Measurements from ENCODE around the gene DAZL.

DAZL gene

GRCh38 chr3:16601537-16602005, 3.7 kb downstream of the DAZL start (continued):
- TF ChIP-seq, protein P1, sequence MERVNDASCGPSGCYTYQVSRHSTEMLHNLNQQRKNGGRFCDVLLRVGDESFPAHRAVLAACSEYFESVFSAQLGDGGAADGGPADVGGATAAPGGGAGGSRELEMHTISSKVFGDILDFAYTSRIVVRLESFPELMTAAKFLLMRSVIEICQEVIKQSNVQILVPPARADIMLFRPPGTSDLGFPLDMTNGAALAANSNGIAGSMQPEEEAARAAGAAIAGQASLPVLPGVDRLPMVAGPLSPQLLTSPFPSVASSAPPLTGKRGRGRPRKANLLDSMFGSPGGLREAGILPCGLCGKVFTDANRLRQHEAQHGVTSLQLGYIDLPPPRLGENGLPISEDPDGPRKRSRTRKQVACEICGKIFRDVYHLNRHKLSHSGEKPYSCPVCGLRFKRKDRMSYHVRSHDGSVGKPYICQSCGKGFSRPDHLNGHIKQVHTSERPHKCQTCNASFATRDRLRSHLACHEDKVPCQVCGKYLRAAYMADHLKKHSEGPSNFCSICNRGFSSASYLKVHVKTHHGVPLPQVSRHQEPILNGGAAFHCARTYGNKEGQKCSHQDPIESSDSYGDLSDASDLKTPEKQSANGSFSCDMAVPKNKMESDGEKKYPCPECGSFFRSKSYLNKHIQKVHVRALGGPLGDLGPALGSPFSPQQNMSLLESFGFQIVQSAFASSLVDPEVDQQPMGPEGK (tag by site-specific recombination; IDR thresholded peaks at IDR 0.05), result no peak
- TF ChIP-seq ZNF184 (tag by site-specific recombination; IDR thresholded peaks at IDR 0.05), result no peak

DNA sequence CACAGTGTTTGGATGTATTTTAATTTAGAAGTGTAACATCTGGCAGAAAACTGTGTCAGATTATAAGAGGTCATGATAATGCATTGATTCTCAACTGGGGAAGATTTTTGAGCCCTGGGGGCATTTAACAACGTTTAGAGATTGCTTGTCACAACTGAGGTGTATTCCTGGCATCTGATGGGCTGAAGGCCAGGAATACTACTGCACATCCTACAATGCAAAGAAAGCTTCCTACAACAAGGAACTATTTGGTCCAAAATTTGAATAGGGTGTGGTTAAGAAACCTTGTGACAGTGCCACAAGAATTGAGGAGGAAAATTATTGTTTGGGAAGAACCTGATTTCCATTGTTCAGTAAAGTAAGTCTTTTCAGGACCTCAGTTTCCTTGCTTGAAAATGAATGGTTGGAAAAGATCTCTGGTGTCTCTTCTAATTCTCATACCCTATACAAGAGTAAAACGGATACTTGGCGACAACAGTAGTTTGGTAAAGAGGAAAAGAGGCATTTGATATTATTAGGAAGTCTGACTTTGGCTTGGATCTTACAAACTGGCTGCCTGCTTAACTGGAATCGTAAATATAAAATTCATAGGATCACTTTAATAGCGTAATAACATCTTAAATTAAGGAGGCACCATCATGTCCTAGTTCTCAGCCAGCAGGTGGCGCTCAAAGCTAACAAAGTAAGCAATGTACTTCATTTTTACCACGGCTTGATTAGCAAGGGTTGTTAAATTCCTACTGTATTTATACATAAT, 4.3 kb downstream of the DAZL start:
- no peaks in the 10 kb centered on the region for H3K4me1 ChIP-seq (ENCODE audit: control insufficient read depth, insufficient read depth, low read length)
- H3K9me3 ChIP-seq (ENCODE audit: control insufficient read depth, insufficient read depth, low read depth, low read length), result no peaks in the 10 kb centered on the region
- TF ChIP-seq ZBTB10 (tag by site-specific recombination; IDR thresholded peaks at IDR 0.05), result no peak
- TF ChIP-seq ZNF174 (tag by site-specific recombination; IDR thresholded peaks at IDR 0.05), result no peak
- no peak for TF ChIP-seq ZFP69B (tag by site-specific recombination; IDR thresholded peaks at IDR 0.05)
- no peak for TF ChIP-seq ZNF426 (tag by site-specific recombination; IDR thresholded peaks at IDR 0.05)
- TF ChIP-seq ZSCAN5A (tag by site-specific recombination; IDR thresholded peaks at IDR 0.05), result no peak
- TF ChIP-seq ZNF830 (tag by site-specific recombination; IDR thresholded peaks at IDR 0.05; ENCODE audit: low read depth), result no peak
- no peak for TF ChIP-seq ZNF350 (tag by site-specific recombination; IDR thresholded peaks at IDR 0.05)
- no peak for TF ChIP-seq ZNF214 (tag by site-specific recombination; IDR thresholded peaks at IDR 0.05; ENCODE audit: borderline replicate concordance)
- no peak for TF ChIP-seq ZNF391 (tag by site-specific recombination; IDR thresholded peaks at IDR 0.05; ENCODE audit: borderline replicate concordance, low read depth)
- no peak for TF ChIP-seq GLI2 (tag by site-specific recombination; IDR thresholded peaks at IDR 0.05; ENCODE audit: borderline replicate concordance, low read depth)
- no peak for TF ChIP-seq ZBTB8A (tag by site-specific recombination; IDR thresholded peaks at IDR 0.05)
- TF ChIP-seq ZNF2 (tag by site-specific recombination; IDR thresholded peaks at IDR 0.05), result no peak
- no peak for TF ChIP-seq ZNF664 (tag by site-specific recombination; IDR thresholded peaks at IDR 0.05)
- no peak for TF ChIP-seq PRDM1 (tag by site-specific recombination; IDR thresholded peaks at IDR 0.05)
- no peak for TF ChIP-seq ZNF623 (tag by site-specific recombination; IDR thresholded peaks at IDR 0.05)
- 0 out of 2 replicates have a peak, but pooled peaks have one; percentile 62 for TF ChIP-seq ZNF660 (tag by site-specific recombination; IDR thresholded peaks at IDR 0.05)
- no peak for TF ChIP-seq ZNF791 (tag by site-specific recombination; IDR thresholded peaks at IDR 0.05)
- TF ChIP-seq ZNF529 (tag by site-specific recombination; IDR thresholded peaks at IDR 0.05; ENCODE audit: insufficient replicate concordance), result no peak
- TF ChIP-seq ZNF132 (tag by site-specific recombination; IDR thresholded peaks at IDR 0.05; ENCODE audit: borderline replicate concordance), result no peak
- peak; percentile 95 for TF ChIP-seq ZNF654 (tag by site-specific recombination; IDR thresholded peaks at IDR 0.05; ENCODE audit: low read depth)
- no peak for TF ChIP-seq ZEB2 (tag by site-specific recombination; IDR thresholded peaks at IDR 0.05)
- TF ChIP-seq CTCF (tag by site-specific recombination; IDR thresholded peaks at IDR 0.05), result peak; percentile 40; the same call in 1 of the 2 replicates
- no peak for TF ChIP-seq ZNF112 (tag by site-specific recombination; IDR thresholded peaks at IDR 0.05)
- TF ChIP-seq, protein P2, sequence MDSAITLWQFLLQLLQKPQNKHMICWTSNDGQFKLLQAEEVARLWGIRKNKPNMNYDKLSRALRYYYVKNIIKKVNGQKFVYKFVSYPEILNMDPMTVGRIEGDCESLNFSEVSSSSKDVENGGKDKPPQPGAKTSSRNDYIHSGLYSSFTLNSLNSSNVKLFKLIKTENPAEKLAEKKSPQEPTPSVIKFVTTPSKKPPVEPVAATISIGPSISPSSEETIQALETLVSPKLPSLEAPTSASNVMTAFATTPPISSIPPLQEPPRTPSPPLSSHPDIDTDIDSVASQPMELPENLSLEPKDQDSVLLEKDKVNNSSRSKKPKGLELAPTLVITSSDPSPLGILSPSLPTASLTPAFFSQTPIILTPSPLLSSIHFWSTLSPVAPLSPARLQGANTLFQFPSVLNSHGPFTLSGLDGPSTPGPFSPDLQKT (IDR thresholded peaks at IDR 0.05; ENCODE audit: borderline replicate concordance, low read depth, low read length), result no peak
- no peak for TF ChIP-seq ZNF324 (tag by site-specific recombination; IDR thresholded peaks at IDR 0.05)
- ChIA-PET POLR2A (no interaction called here), CTCF (interaction anchor here (0.5 to 3.5 kb wide), 39 partner anchors 8 to 813 kb away, joined by 3 to 59 read pairs (median 4); no protein-coding TSS in a partner anchor)
- no peaks in the 10 kb centered on the region for H3K36me3 ChIP-seq (ENCODE audit: control insufficient read depth in 2 of 2, insufficient read depth in 1 of 2, low read length in 2 of 2)
- H3K4me3 ChIP-seq (ENCODE audit: low read depth, low read length), result no peak overlapping the region
- no peak overlapping the region for H3K27ac ChIP-seq (ENCODE audit: extremely low read depth, low read depth, low read length)

Measured in HEK293 (cell line).